Right atrium auricular region (tissue), 2 donors: ENCODE results near the gene GLB1L2. TPM values are rescaled to one million over a fixed set of nuclear protein-coding genes. Genes with fewer than 3 reads are reported as not detected.

Experiments used
- DNase-seq: peaks from one replicate; pipeline ENCODE4 v3.0.0-alpha.2; 2019; ENCODE audit warnings: low spot score
- H3K27ac ChIP-seq, 2 donors: fragments of 200-600 bp; sonication (generic); 1 replicate in 1 of 2; 2 replicates in 1 of 2; pipeline ENCODE4 v1.5.1; 2016 to 2019
- H3K27me3 ChIP-seq, 2 donors: fragments of 200-600 bp; sonication (generic); one replicate each; pipeline versions ENCODE4 v1.5.1 to v1.6.0; 2017 to 2019
- H3K36me3 ChIP-seq: fragments of 200-600 bp; sonication (generic); one replicate; pipeline ENCODE4 v1.5.1; 2016
- H3K4me1 ChIP-seq, 2 donors: fragments of 200-600 bp; sonication (generic); one replicate each; pipeline versions ENCODE4 v1.5.1 to v1.6.0; 2017 to 2019
- H3K4me3 ChIP-seq, 2 donors: fragments of 200-600 bp; sonication (generic); 1 replicate in 1 of 2; 2 replicates in 1 of 2; pipeline ENCODE4 v1.5.1; 2017 to 2019; ENCODE audit warnings: mild to moderate bottlenecking in 1 of 2, moderate library complexity in 1 of 2
- H3K9me3 ChIP-seq, 2 donors: fragments of 200-600 bp; sonication (generic); one replicate each; pipeline ENCODE4 v1.5.1; 2019
- CTCF ChIP-seq, 2 donors: fragments of 200-600 bp; sonication (generic); IDR thresholded peaks; one replicate each; pipeline ENCODE4 v1.5.1; 2019; ENCODE audit warnings: antibody characterized with exemption in 2 of 2
- total RNA-seq, 2 donors: library from RNA; depleted of rRNA; stranded (reverse); fragments of >200 nt; gene quantifications; one replicate each; pipeline ENCODE4 v1.1.0, GENCODE V29; 2016

Gene GLB1L2
- total RNA-seq, 2 donors from 2014 or later: 0.22 to 2.4 TPM

- H3K4me1 ChIP-seq: peaks cover 0 to 11% of the 10 kb centered on the region in 2 donors
- no peak overlapping the region for H3K27ac ChIP-seq
- no peak for TF ChIP-seq CTCF (IDR thresholded peaks at IDR 0.05)
- peak overlapping the region; percentile 39 to 54 for H3K4me3 ChIP-seq
- no peak for DNase-seq
- peaks cover 0 to 5% of the 10 kb centered on the region in 2 donors for H3K27me3 ChIP-seq
- no peaks in the 10 kb centered on the region for H3K36me3 ChIP-seq
- H3K9me3 ChIP-seq: no peaks in the 10 kb centered on the region
These were observed 422 bp downstream of the GLB1L2 start for GRCh38 chr11:134332189-134332631.

- no peak for TF ChIP-seq CTCF (IDR thresholded peaks at IDR 0.05)
- no peak for DNase-seq
- Histone ChIP-seq H3K4me3 (no peak overlapping the region), H3K27me3 (peaks cover 0 to 5% of the 10 kb centered on the region in 2 donors), H3K9me3 (no peaks in the 10 kb centered on the region), H3K36me3 (no peaks in the 10 kb centered on the region), H3K27ac (no peak overlapping the region), H3K4me1 (peaks cover 0 to 11% of the 10 kb centered on the region in 2 donors)
These were observed 994 bp downstream of the GLB1L2 start for GRCh38 chr11:134332782-134333181.

GRCh38 chr11:134333312-134333711, 1.5 kb downstream of the GLB1L2 start:
- no peak overlapping the region for H3K4me3 ChIP-seq
- H3K27me3 ChIP-seq: peaks cover 0 to 5% of the 10 kb centered on the region in 2 donors
- H3K27ac ChIP-seq: no peak overlapping the region
- H3K4me1 ChIP-seq: peaks cover 0 to 11% of the 10 kb centered on the region in 2 donors
- DNase-seq: no peak
- TF ChIP-seq CTCF (IDR thresholded peaks at IDR 0.05): no peak
- H3K36me3 ChIP-seq: no peaks in the 10 kb centered on the region
- H3K9me3 ChIP-seq: no peaks in the 10 kb centered on the region

GRCh38 chr11:134333946-134334345, 2.2 kb downstream of the GLB1L2 start:
- Histone ChIP-seq H3K4me1 (peaks cover 0 to 11% of the 10 kb centered on the region in 2 donors), H3K27me3 (peaks cover 0 to 5% of the 10 kb centered on the region in 2 donors), H3K27ac (no peak overlapping the region), H3K4me3 (no peak overlapping the region), H3K9me3 (no peaks in the 10 kb centered on the region), H3K36me3 (no peaks in the 10 kb centered on the region)
- no peak for DNase-seq
- no peak for TF ChIP-seq CTCF (IDR thresholded peaks at IDR 0.05)

- Histone ChIP-seq H3K4me3 (no peak overlapping the region), H3K9me3 (no peaks in the 10 kb centered on the region), H3K36me3 (no peaks in the 10 kb centered on the region), H3K4me1 (peaks cover 0 to 11% of the 10 kb centered on the region in 2 donors), H3K27me3 (peaks cover 0 to 5% of the 10 kb centered on the region in 2 donors), H3K27ac (no peak overlapping the region)
- no peak for DNase-seq
- TF ChIP-seq CTCF (IDR thresholded peaks at IDR 0.05): no peak
These were observed 3.2 kb downstream of the GLB1L2 start for GRCh38 chr11:134334796-134335571.
